ENCODE data around the gene MTMR4. TPM values are rescaled to one million over a fixed set of nuclear protein-coding genes. Genes with fewer than 3 reads are reported as not detected.

The MTMR4 gene
- 93.5 and 95.3 TPM in 2 replicates for total RNA-seq

GRCh38 chr17:58513965-58514769 is at the start of gene MTMR4:
Gene MTMR4 (minus strand): TSS chr17:58514638. CDS start chr17:58514407, 231 bp downstream.

GRCh38 chr17:58487589-58488427 is 26.6 kb downstream of the MTMR4 start, which contains the start of gene HSF5:
Gene HSF5 (minus strand): TSS chr17:58488408. CDS start chr17:58488274, 134 bp downstream.

Other genes starting within 250 kb of the MTMR4 start
- not detected in 2 replicates for gene MPO, start 233.7 kb downstream of the MTMR4 start, total RNA-seq
- gene TSPOAP1, start 185.8 kb downstream of the MTMR4 start, total RNA-seq = 1.9 and 2.1 TPM in 2 replicates
- 32.1 and 33.3 TPM in 2 replicates for gene SUPT4H1, start 162.4 kb downstream of the MTMR4 start, total RNA-seq
- gene RNF43, start 97.1 kb downstream of the MTMR4 start, total RNA-seq = 0.12 and 0.32 TPM in 2 replicates
- under 0.01 TPM in 1 of 2 replicates, not detected in the other for gene HSF5, start 26.2 kb downstream of the MTMR4 start, total RNA-seq
- under 0.01 TPM in 2 replicates for gene TEX14, start 177.4 kb upstream of the MTMR4 start, total RNA-seq
- gene RAD51C, start 178.0 kb upstream of the MTMR4 start, total RNA-seq = 11.5 and 11.7 TPM in 2 replicates
- gene PPM1E, start 241.2 kb upstream of the MTMR4 start, total RNA-seq = 0.49 and 0.97 TPM in 2 replicates